ENCODE results near the gene CORIN. TPM values are rescaled to one million over a fixed set of nuclear protein-coding genes. Genes with fewer than 3 reads are reported as not detected.

The CORIN gene
- total RNA-seq, 1 experiment from 2014 or later: 3.5 TPM

DNA sequence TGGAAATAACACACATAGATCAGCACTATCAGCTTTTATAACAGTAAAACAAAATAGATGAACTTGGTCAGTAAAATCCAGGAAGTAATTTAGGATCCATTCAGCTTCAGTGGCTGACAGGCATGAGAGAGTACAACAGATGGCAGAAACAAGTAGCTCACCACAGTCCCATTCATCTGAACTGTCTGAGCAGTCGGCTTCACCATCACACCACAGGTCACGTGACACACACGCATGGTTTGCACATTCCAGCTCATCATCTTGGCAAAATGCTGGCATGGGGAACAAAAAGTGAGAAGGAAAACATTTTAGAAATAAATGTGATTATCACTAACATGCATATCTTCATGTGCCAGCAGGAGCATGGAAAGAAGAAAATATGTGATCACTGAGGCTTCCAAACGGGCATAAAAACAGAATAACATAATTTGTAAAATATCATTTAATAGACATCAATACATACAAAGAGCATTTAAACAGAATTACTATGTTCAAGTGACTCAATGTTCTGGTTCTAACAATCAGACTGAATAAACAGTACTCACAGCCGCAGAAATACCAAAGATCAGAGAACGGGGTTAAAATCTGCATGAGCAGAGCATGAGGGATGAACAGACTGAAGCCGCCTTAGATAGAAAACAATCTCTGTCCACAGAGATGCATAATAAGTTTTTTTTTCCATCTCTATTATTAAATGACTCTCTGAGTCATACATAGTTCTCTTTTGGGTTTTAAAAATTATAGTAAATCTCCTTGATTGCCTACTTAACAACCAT, 194.7 kb downstream of the CORIN start:
- intact Hi-C loops (cut with micrococcal nuclease): no loop called here
- H4K20me1 ChIP-seq (ENCODE audit: insufficient read depth): no peaks in the 10 kb centered on the region
- no peak overlapping the region for H3K27ac ChIP-seq (ENCODE audit: low read depth, low read length)
- H3K4me3 ChIP-seq (replicated peaks in 1 of 2; ENCODE audit: low read depth in 1 of 2, low read length in 2 of 2): no peak overlapping the region
- no peaks in the 10 kb centered on the region for H3K27me3 ChIP-seq (ENCODE audit: insufficient read depth, low read length)
- CTCF ChIA-PET: no interaction called here
- TF ChIP-seq ZNF274 (IDR thresholded peaks at IDR 0.05; ENCODE audit: low read depth, low read length): no peak
- TF ChIP-seq JUND (IDR thresholded peaks at IDR 0.05): no peak
- TF ChIP-seq, protein P1, sequence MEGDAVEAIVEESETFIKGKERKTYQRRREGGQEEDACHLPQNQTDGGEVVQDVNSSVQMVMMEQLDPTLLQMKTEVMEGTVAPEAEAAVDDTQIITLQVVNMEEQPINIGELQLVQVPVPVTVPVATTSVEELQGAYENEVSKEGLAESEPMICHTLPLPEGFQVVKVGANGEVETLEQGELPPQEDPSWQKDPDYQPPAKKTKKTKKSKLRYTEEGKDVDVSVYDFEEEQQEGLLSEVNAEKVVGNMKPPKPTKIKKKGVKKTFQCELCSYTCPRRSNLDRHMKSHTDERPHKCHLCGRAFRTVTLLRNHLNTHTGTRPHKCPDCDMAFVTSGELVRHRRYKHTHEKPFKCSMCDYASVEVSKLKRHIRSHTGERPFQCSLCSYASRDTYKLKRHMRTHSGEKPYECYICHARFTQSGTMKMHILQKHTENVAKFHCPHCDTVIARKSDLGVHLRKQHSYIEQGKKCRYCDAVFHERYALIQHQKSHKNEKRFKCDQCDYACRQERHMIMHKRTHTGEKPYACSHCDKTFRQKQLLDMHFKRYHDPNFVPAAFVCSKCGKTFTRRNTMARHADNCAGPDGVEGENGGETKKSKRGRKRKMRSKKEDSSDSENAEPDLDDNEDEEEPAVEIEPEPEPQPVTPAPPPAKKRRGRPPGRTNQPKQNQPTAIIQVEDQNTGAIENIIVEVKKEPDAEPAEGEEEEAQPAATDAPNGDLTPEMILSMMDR (IDR thresholded peaks at IDR 0.05 in 2 of 3, conservative IDR thresholded peaks at IDR 0.05 in 1 of 3; ENCODE audit: borderline replicate concordance in 1 of 3, insufficient read depth in 1 of 3, low read depth in 2 of 3, low read length in 2 of 3): no peak
- ATAC-seq: no peak
- POLR2A ChIA-PET: no interaction called here
- H3K9ac ChIP-seq (ENCODE audit: low read length): no peak overlapping the region
- no peaks in the 10 kb centered on the region for H3K9me2 ChIP-seq (ENCODE audit: insufficient read depth)
- no peaks in the 10 kb centered on the region for H3K79me2 ChIP-seq (ENCODE audit: insufficient read depth, low read length)
- DNase-seq (ENCODE audit: low read depth, low spot score): no peak
- H2AFZ ChIP-seq (ENCODE audit: low read depth, low read length, poor library complexity, severe bottlenecking): no peak overlapping the region
- H3K4me1 ChIP-seq (ENCODE audit: control insufficient read depth in 1 of 2, insufficient read depth in 2 of 2, low read length in 2 of 2): peaks cover 0 to 8% of the 10 kb centered on the region in 2 experiments; a peak in 2 of 4 replicates
- no peak overlapping the region for H3K4me2 ChIP-seq (ENCODE audit: low read length)
- RAD21 ChIA-PET (ENCODE audit: low non-redundant PET in 1 of 2, low total read pairs in 2 of 2, uncharacterized antibody in 2 of 2, unreplicated experiment in 2 of 2): no interaction called here
- H3K9me3 ChIP-seq (ENCODE audit: control insufficient read depth in 1 of 2, insufficient read depth in 1 of 2, low read depth in 1 of 2, low read length in 2 of 2): no peaks in the 10 kb centered on the region
- no peaks in the 10 kb centered on the region for H3K36me3 ChIP-seq (ENCODE audit: control insufficient read depth in 1 of 2, insufficient read depth in 2 of 2, low read length in 2 of 2)
- no TSS peak for BruUV-seq (replicated peaks)

DNA sequence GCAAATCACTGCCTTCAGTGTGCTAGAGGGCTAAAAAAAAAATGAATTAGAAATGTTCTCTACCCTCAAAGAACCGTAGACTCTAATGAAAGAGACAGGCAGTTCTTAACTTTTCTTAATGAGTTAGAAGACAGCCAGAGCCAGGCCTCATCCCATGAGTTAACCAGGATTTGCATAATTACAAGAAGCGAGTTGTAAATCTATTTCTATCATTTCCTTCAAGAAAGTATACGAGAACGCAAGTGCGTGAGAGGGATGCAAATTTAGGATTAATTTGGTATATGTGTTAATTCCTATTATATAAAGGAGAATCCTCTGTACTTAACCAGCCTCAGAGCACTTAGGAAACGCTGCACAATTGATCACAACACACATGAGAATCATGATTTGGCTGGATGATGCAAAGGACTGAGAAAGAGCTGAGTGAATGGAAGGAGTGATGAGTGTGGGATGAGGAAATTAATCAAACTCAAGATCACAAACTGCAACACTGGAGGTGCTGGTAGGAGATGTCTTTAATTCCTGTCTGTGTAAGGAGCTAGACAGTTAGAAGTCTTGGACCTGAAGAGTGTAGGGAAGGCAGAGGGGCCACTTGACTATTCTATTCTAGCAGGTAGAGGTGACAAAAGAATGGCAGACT, 195.6 kb downstream of the CORIN start:
- BruUV-seq (replicated peaks): no TSS peak
- Histone ChIP-seq H3K9ac (ENCODE audit: low read length) (no peak overlapping the region), H3K79me2 (ENCODE audit: insufficient read depth, low read length) (no peaks in the 10 kb centered on the region), H3K9me2 (ENCODE audit: insufficient read depth) (no peaks in the 10 kb centered on the region), H3K27ac (ENCODE audit: low read depth, low read length) (no peak overlapping the region), H2AFZ (ENCODE audit: low read depth, low read length, poor library complexity, severe bottlenecking) (no peak overlapping the region), H3K9me3 (ENCODE audit: control insufficient read depth in 1 of 2, insufficient read depth in 1 of 2, low read depth in 1 of 2, low read length in 2 of 2) (no peaks in the 10 kb centered on the region), H3K36me3 (ENCODE audit: control insufficient read depth in 1 of 2, insufficient read depth in 2 of 2, low read length in 2 of 2) (no peaks in the 10 kb centered on the region), H4K20me1 (ENCODE audit: insufficient read depth) (no peaks in the 10 kb centered on the region), H3K27me3 (ENCODE audit: insufficient read depth, low read length) (no peaks in the 10 kb centered on the region), H3K4me2 (ENCODE audit: low read length) (no peak overlapping the region), H3K4me1 (ENCODE audit: control insufficient read depth in 1 of 2, insufficient read depth in 2 of 2, low read length in 2 of 2) (peaks cover 0 to 8% of the 10 kb centered on the region in 2 experiments; a peak in 2 of 4 replicates), H3K4me3 (replicated peaks in 1 of 2; ENCODE audit: low read depth in 1 of 2, low read length in 2 of 2) (no peak overlapping the region)
- POLR2A ChIA-PET: no interaction called here
- no peak for DNase-seq (ENCODE audit: low read depth, low spot score)
- intact Hi-C loops (cut with micrococcal nuclease): no loop called here
- RAD21 ChIA-PET (ENCODE audit: low non-redundant PET in 1 of 2, low total read pairs in 2 of 2, uncharacterized antibody in 2 of 2, unreplicated experiment in 2 of 2): no interaction called here
- CTCF ChIA-PET: no interaction called here
- ATAC-seq: no peak
- TF ChIP-seq, protein P1 (IDR thresholded peaks at IDR 0.05 in 2 of 3, conservative IDR thresholded peaks at IDR 0.05 in 1 of 3; ENCODE audit: borderline replicate concordance in 1 of 3, insufficient read depth in 1 of 3, low read depth in 2 of 3, low read length in 2 of 3): no peak
- TF ChIP-seq RAD21 (IDR thresholded peaks at IDR 0.05; ENCODE audit: low read depth) (no peak), EGR1 (IDR thresholded peaks at IDR 0.05; ENCODE audit: low read depth) (no peak), SP1 (IDR thresholded peaks at IDR 0.05; ENCODE audit: low read depth) (no peak), SRF (IDR thresholded peaks at IDR 0.05; ENCODE audit: low read depth) (no peak), ELF1 (IDR thresholded peaks at IDR 0.05; ENCODE audit: borderline replicate concordance, low read depth) (no peak), ZFX (IDR thresholded peaks at IDR 0.05) (no peak), EZH2phosphoT487 (IDR thresholded peaks at IDR 0.05; ENCODE audit: borderline replicate concordance) (no peak)

All from HCT116 (cell line).